Trophoblast cell (in vitro differentiated cells and primary cell): Measurements from ENCODE around the gene OVOL1.

Source experiments
- DNase-seq, 2 donors: peaks; one replicate each; pipeline ENCODE4 v3.0.0-alpha.2; 2016
- H2AFZ ChIP-seq: 2 replicates; pipeline ENCODE4 v1.6.1; 2013; ENCODE audit warnings: low read length, moderate library complexity, mild to moderate bottlenecking; ENCODE audit not compliant: insufficient read depth, poor library complexity
- H2AK5ac ChIP-seq: 2 replicates; pipeline ENCODE4 v1.6.1; 2013; ENCODE audit warnings: mild to moderate bottlenecking, low read length
- H2BK120ac ChIP-seq: 2 replicates; pipeline ENCODE4 v1.6.1; 2013; ENCODE audit warnings: low read length, mild to moderate bottlenecking, moderate library complexity; ENCODE audit not compliant: insufficient read depth, poor library complexity
- H2BK12ac ChIP-seq: 2 replicates; pipeline ENCODE4 v1.6.1; 2013; ENCODE audit warnings: mild to moderate bottlenecking, low read length, moderate library complexity
- H2BK5ac ChIP-seq: 2 replicates; pipeline ENCODE4 v1.6.1; 2013; ENCODE audit warnings: low read length, low read depth, moderate library complexity, mild to moderate bottlenecking; ENCODE audit not compliant: poor library complexity
- H3K14ac ChIP-seq: 2 replicates; pipeline ENCODE4 v1.6.1; 2013; ENCODE audit warnings: mild to moderate bottlenecking, low read length
- H3K18ac ChIP-seq: 2 replicates; pipeline ENCODE4 v1.6.1; 2013; ENCODE audit warnings: mild to moderate bottlenecking, low read length
- H3K23ac ChIP-seq: 2 replicates; pipeline ENCODE4 v1.6.1; 2013; ENCODE audit warnings: low read length
- H3K27ac ChIP-seq: 2 replicates; pipeline ENCODE4 v1.5.1; 2013; ENCODE audit warnings: low read depth, mild to moderate bottlenecking, inconsistent platforms, low read length, moderate library complexity
- H3K27me3 ChIP-seq: 2 replicates; pipeline ENCODE4 v1.6.1; 2013; ENCODE audit warnings: inconsistent platforms, mild to moderate bottlenecking, low read length, moderate library complexity; ENCODE audit not compliant: insufficient read depth
- H3K36me3 ChIP-seq, 2 experiments: 1 replicate in 1 of 2; 2 replicates in 1 of 2; pipeline ENCODE4 v1.6.1; 2013; ENCODE audit warnings: low read length in 2 of 2, mild to moderate bottlenecking in 2 of 2, moderate library complexity in 1 of 2; ENCODE audit not compliant: insufficient read depth in 2 of 2, control insufficient read depth in 1 of 2
- H3K4ac ChIP-seq: 2 replicates; pipeline ENCODE4 v1.6.1; 2013; ENCODE audit warnings: low read depth, mild to moderate bottlenecking, low read length, moderate library complexity
- H3K4me1 ChIP-seq, 2 experiments: 1 replicate in 1 of 2; 2 replicates in 1 of 2; pipeline ENCODE4 v1.6.1; 2013; ENCODE audit warnings: low read length in 2 of 2, mild to moderate bottlenecking in 2 of 2, moderate library complexity in 1 of 2; ENCODE audit not compliant: insufficient read depth in 2 of 2, control insufficient read depth in 1 of 2
- H3K4me2 ChIP-seq: 2 replicates; pipeline ENCODE4 v1.6.1; 2013; ENCODE audit warnings: inconsistent platforms, mild to moderate bottlenecking, low read length, moderate library complexity
- H3K4me3 ChIP-seq: 2 replicates; pipeline ENCODE4 v1.5.1; 2013; ENCODE audit warnings: mild to moderate bottlenecking, low read depth, low read length, inconsistent platforms
- H3K79me1 ChIP-seq: one replicate; pipeline ENCODE4 v1.6.1; 2013; ENCODE audit warnings: low read length
- H3K79me2 ChIP-seq: 2 replicates; pipeline ENCODE4 v1.6.1; 2013; ENCODE audit warnings: low read length, mild to moderate bottlenecking; ENCODE audit not compliant: control insufficient read depth, insufficient read depth, poor library complexity
- H3K9ac ChIP-seq: 2 replicates; pipeline ENCODE4 v1.6.1; 2013; ENCODE audit warnings: mild to moderate bottlenecking, low read length
- H3K9me3 ChIP-seq: 2 replicates; pipeline ENCODE4 v1.6.1; 2013; ENCODE audit warnings: low read depth, mild to moderate bottlenecking, control low read depth, inconsistent platforms, low read length; ENCODE audit not compliant: insufficient read depth
- H4K12ac ChIP-seq: 2 replicates; pipeline ENCODE4 v1.6.1; 2013; ENCODE audit warnings: low read depth, mild to moderate bottlenecking, low read length, moderate library complexity
- H4K8ac ChIP-seq: 2 replicates; pipeline ENCODE4 v1.6.1; 2013; ENCODE audit warnings: low read depth, mild to moderate bottlenecking, low read length, moderate library complexity
- H4K91ac ChIP-seq: one replicate; pipeline ENCODE4 v1.6.1; 2013; ENCODE audit warnings: low read depth, mild to moderate bottlenecking, low read length, moderate library complexity
- WGBS: extraction: QIAGEN DNeasy Blood & Tissue Kit; methylation state at CpG from one replicate; pipeline ENCODE4 v1.1.7; 2013; ENCODE audit warnings: missing lambda C conversion rate; ENCODE audit not compliant: insufficient read length, insufficient coverage; ENCODE audit errors: extremely low coverage; 5-methylcytosine and 5-hydroxymethylcytosine counted together

Gene OVOL1

DNA sequence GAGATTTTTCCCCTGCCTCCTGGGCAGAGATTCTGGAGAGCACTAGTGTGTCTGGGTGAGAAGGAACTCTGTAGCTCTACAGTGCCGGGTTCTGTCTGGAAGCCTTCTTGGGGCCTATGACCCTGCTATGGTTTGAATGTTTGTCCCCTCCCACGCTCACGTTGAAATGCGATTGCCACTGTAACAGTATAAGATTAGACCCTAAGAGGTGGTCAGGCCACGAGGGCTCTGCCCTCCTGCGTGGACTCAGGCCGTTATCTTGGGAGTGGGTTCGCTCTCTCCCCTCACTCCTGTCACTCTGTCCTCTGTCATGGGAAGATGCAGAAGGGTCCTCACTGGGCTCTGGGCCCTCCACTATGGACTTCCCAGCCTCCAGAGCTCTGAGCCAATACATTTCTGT, 9.6 kb upstream of the OVOL1 start:
- H2AFZ ChIP-seq: no peak overlapping the region
- H3K4me1 ChIP-seq: peaks cover 31 to 36% of the 10 kb centered on the region in 2 experiments
- H3K4ac ChIP-seq: no peak overlapping the region
- no peak for DNase-seq
- peak overlapping the region; percentile 2 for H4K91ac ChIP-seq
- no CpG with 5 or more reads among the region's 8 CpGs for WGBS
- peak overlapping the region; percentile 81 for H3K27ac ChIP-seq
- H4K8ac ChIP-seq: peak overlapping the region; percentile 30
- H3K27me3 ChIP-seq: no peaks in the 10 kb centered on the region
- H2BK120ac ChIP-seq: peak overlapping the region; percentile 69
- no peak overlapping the region for H3K4me2 ChIP-seq
- H2BK12ac ChIP-seq: no peak overlapping the region
- no peak overlapping the region for H3K18ac ChIP-seq
- H3K79me1 ChIP-seq: peaks cover 47% of the 10 kb centered on the region
- no peak overlapping the region for H3K4me3 ChIP-seq
- H3K9ac ChIP-seq: no peak overlapping the region
- no peak overlapping the region for H3K23ac ChIP-seq
- peak overlapping the region; percentile 43 for H4K12ac ChIP-seq
- H3K9me3 ChIP-seq: peaks cover 2% of the 10 kb centered on the region
- peak overlapping the region; percentile 46 for H2BK5ac ChIP-seq
- peaks cover 23 to 29% of the 10 kb centered on the region in 2 experiments for H3K36me3 ChIP-seq
- peaks cover 27% of the 10 kb centered on the region for H3K79me2 ChIP-seq
- no peak overlapping the region for H2AK5ac ChIP-seq
- H3K14ac ChIP-seq: peak overlapping the region; percentile 57

DNA sequence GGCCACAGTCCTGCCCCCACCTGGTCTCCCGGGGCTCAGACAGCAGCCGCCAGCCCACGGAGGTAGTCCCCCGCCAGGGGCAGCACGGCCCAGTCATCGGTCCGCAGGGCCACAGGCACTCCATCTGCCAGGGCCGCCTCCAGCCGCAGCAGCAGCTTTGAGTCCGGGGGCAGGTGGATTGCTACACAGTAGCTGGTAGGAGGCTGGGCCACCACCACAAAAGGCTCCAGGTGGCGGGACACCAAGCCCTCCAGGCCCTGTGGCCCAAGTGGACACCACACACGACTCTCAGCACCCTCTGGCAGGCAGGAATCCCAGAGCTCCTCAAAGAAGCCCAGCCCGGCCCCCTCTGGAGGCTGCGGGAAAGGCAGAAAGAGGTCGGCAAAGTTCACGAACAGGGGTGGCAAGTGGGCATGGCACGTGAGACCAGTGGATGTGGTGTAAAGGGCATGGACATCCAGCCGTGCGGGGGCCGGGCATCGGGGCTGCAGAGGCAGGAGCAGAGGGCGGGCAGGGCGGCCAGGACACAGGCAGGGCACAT, 9.0 kb upstream of the OVOL1 start:
- peak overlapping the region; percentile 17 for H2BK12ac ChIP-seq
- no peak overlapping the region for H2AFZ ChIP-seq
- no peak overlapping the region for H3K4me3 ChIP-seq
- peaks cover 2% of the 10 kb centered on the region for H3K9me3 ChIP-seq
- H2BK120ac ChIP-seq: peak overlapping the region; percentile 69
- no peak overlapping the region for H3K4me2 ChIP-seq
- H4K12ac ChIP-seq: no peak overlapping the region
- peak overlapping the region; percentile 81 for H3K27ac ChIP-seq
- no peak for DNase-seq
- peak overlapping the region; percentile 55 for H3K14ac ChIP-seq
- peak overlapping the region; percentile 81 for H3K4ac ChIP-seq
- peaks cover 32 to 39% of the 10 kb centered on the region in 2 experiments for H3K4me1 ChIP-seq
- peak overlapping the region; percentile 72 for H4K91ac ChIP-seq
- no peak overlapping the region for H3K23ac ChIP-seq
- no peaks in the 10 kb centered on the region for H3K27me3 ChIP-seq
- WGBS: no CpG with 5 or more reads among the region's 23 CpGs
- H3K18ac ChIP-seq: peak overlapping the region; percentile 0
- H2AK5ac ChIP-seq: peak overlapping the region; percentile 52
- H3K79me1 ChIP-seq: peaks cover 53% of the 10 kb centered on the region
- peak overlapping the region; percentile 63 for H4K8ac ChIP-seq
- H3K79me2 ChIP-seq: peaks cover 29% of the 10 kb centered on the region
- peaks cover 23 to 29% of the 10 kb centered on the region in 2 experiments for H3K36me3 ChIP-seq
- no peak overlapping the region for H3K9ac ChIP-seq
- peak overlapping the region; percentile 32 for H2BK5ac ChIP-seq

DNA sequence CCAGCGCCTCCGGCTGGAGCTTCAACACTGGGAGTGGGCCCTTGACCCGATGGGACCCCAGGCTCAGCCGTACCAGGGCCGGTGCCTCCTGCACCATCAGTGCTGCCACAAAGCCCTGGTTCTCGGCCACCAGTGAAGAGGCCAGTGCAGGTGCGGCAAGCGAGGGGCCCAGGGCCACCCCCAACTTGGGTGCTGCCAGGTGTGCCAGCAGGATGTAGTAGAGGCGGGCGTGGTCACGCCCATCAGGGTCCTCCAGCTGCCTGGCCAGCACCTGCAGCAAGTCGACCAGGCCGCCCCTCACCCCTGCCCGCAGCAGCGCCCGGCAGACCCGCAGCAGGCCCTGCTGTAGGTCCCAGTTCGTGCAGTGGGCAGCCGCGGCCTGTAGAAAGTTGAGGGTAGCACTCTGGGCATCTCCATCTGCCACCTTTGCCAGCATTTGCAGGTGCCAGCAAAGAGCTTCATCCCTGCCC, 8.4 kb upstream of the OVOL1 start:
- Histone ChIP-seq H4K91ac (peak overlapping the region; percentile 72), H3K4ac (peak overlapping the region; percentile 81), H3K4me1 (peaks cover 34 to 39% of the 10 kb centered on the region in 2 experiments), H3K9ac (no peak overlapping the region), H2AFZ (no peak overlapping the region), H3K36me3 (peaks cover 23 to 29% of the 10 kb centered on the region in 2 experiments), H3K4me2 (peak overlapping the region; percentile 17), H3K9me3 (peaks cover 2% of the 10 kb centered on the region), H4K12ac (peak overlapping the region; percentile 13), H3K79me2 (peaks cover 29% of the 10 kb centered on the region), H3K18ac (peak overlapping the region; percentile 29), H2BK120ac (no peak overlapping the region), H2AK5ac (peak overlapping the region; percentile 52), H4K8ac (peak overlapping the region; percentile 6), H3K79me1 (peaks cover 54% of the 10 kb centered on the region), H3K27ac (peak overlapping the region; percentile 11), H2BK12ac (no peak overlapping the region), H3K14ac (peak overlapping the region; percentile 55), H3K23ac (no peak overlapping the region), H3K4me3 (no peak overlapping the region), H3K27me3 (no peaks in the 10 kb centered on the region), H2BK5ac (peak overlapping the region; percentile 12)
- DNase-seq: no peak
- WGBS: no CpG with 5 or more reads among the region's 20 CpGs

DNA sequence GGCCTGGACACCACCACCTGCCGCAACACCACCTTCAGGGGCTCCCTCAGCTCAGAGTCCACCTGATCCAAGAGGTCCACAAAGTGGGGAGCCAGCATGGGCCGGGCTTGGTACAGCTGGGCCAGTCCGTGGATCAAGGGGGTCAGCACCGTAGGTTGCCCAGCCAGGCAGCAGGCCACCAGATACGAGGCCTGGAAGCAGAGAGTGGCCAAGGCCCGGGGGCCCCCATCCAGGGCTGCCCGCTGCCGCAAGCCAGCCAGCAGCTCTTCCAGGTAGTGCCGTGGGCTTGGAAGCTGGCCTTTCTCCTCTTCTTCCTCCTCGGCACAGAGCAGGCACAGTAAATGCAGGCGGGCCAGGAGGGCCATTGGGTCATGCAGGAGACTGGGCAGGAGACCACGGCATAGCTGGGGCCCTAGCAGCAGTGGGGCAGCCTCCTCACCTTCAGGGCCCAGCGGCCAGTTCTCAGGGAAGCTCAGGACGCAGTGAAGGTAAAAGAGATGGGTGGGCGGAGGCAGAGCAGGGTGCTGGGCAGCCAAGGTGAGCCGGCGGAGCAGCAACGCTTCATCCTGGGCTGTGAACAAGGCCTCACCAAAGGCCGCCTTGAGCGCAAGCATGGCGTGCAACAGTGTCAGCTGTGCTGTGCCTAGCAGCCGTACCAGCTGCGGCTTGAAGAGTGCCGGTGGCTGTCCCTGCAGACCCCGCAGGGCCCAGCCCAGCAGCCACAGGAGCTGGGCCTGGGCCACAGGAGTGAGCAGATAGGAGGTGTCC, 7.8 kb upstream of the OVOL1 start:
- Histone ChIP-seq H3K79me2 (peaks cover 29% of the 10 kb centered on the region), H4K91ac (peak overlapping the region; percentile 100), H3K18ac (peak overlapping the region; percentile 29), H3K9me3 (peaks cover 2% of the 10 kb centered on the region), H4K8ac (peak overlapping the region; percentile 97), H3K4ac (peak overlapping the region; percentile 73), H4K12ac (no peak overlapping the region), H3K27me3 (no peaks in the 10 kb centered on the region), H3K4me2 (peak overlapping the region; percentile 93), H2AK5ac (peak overlapping the region; percentile 5), H3K9ac (no peak overlapping the region), H3K4me3 (peak overlapping the region; percentile 82), H3K4me1 (peaks cover 35 to 41% of the 10 kb centered on the region in 2 experiments), H3K14ac (peak overlapping the region; percentile 71), H2BK5ac (peak overlapping the region; percentile 98), H2BK120ac (peak overlapping the region; percentile 97), H3K36me3 (peaks cover 23 to 29% of the 10 kb centered on the region in 2 experiments), H3K23ac (no peak overlapping the region), H3K79me1 (peaks cover 56% of the 10 kb centered on the region), H3K27ac (peak overlapping the region; percentile 96), H2BK12ac (no peak overlapping the region), H2AFZ (no peak overlapping the region)
- no CpG with 5 or more reads among the region's 25 CpGs for WGBS
- no peak for DNase-seq
